GM12878 (cell line): ENCODE results near the gene SLCO1A2. TPM values are rescaled to one million over a fixed set of nuclear protein-coding genes. Genes with fewer than 3 reads are reported as not detected.

Experiments
- ATAC-seq: fragments of 200-7000 bp; cut with Tn5 transposase; 3 replicates; pipeline ENCODE4 v1.9.1; 2020; ENCODE audit warnings: mild to moderate bottlenecking, moderate library complexity
- BruUV-seq: library from RNA; stranded (reverse); fragments of 400-500 nt; replicated peaks from 2 replicates; lab custom pipeline; 2021; lab: Mats Ljungman, UMichigan
- CTCF ChIA-PET: fragments of 300-600 bp; sonication (Branson Sonifier 250); formaldehyde crosslinking; extraction: SDS; loops from one replicate; lab custom pipeline; 2021; ENCODE audit warnings: inconsistent platforms; lab: Yijun Ruan, JAX
- POLR2A ChIA-PET: fragments of 350-600 bp; formaldehyde crosslinking; extraction: SDS; loops from one replicate; lab custom pipeline; 2021; ENCODE audit warnings: inconsistent platforms; lab: Charles Lee
- RAD21 ChIA-PET: fragments of 300-600 bp; sonication (Branson Sonifier 250); formaldehyde crosslinking; loops from one replicate; lab custom pipeline; 2023; ENCODE audit warnings: antibody characterized with exemption; ENCODE audit not compliant: unreplicated experiment; lab: Charles Lee
- SMC1A ChIA-PET: fragments of 300-600 bp; sonication (Branson Sonifier 250); formaldehyde crosslinking; loops from one replicate; lab custom pipeline; 2023; ENCODE audit not compliant: unreplicated experiment, uncharacterized antibody; lab: Charles Lee
- DNase-seq: peaks from one replicate; pipeline ENCODE4 v3.0.0-alpha.2; 2011; ENCODE audit warnings: low read depth, low spot score
- FAIRE-seq: peaks from 3 replicates; lab custom pipeline; 2011; peaks lifted over from hg19 to GRCh38; lab: Jason Lieb, UNC
- H2AFZ ChIP-seq: 2 replicates; pipeline ENCODE4 v1.6.0; 2011; ENCODE audit warnings: low read depth, low read length, control low read depth; ENCODE audit not compliant: control insufficient read depth
- H3K27ac ChIP-seq: 2 replicates; pipeline ENCODE4 v1.5.1; 2011; ENCODE audit warnings: control low read depth; ENCODE audit not compliant: control insufficient read depth, insufficient read depth
- H3K27me3 ChIP-seq, 2 experiments: replicated peaks in 1 of 2; 2 replicates each; pipeline versions ENCODE4 v1.6.0 to v1.6.1; 2011; ENCODE audit warnings: low read length in 1 of 2; ENCODE audit not compliant: control insufficient read depth in 2 of 2, insufficient read depth in 2 of 2
- H3K36me3 ChIP-seq, 2 experiments: 2 replicates each; pipeline ENCODE4 v1.5.1; 2011; ENCODE audit warnings: low read length in 1 of 2; ENCODE audit not compliant: control insufficient read depth in 2 of 2, insufficient read depth in 2 of 2
- H3K4me1 ChIP-seq: 2 replicates; pipeline ENCODE4 v1.6.1; 2011; ENCODE audit warnings: mild to moderate bottlenecking, low read length, moderate library complexity, mixed read lengths; ENCODE audit not compliant: control insufficient read depth, insufficient read depth
- H3K4me2 ChIP-seq: 2 replicates; pipeline ENCODE4 v1.6.0; 2011; ENCODE audit warnings: control low read depth; ENCODE audit not compliant: control insufficient read depth, insufficient read depth
- H3K4me3 ChIP-seq: fragments of 200-600 bp; sonication (generic); 2 replicates; pipeline ENCODE4 v1.5.1; 2016
- H3K79me2 ChIP-seq: 2 replicates; pipeline ENCODE4 v1.6.0; 2011; ENCODE audit warnings: low read length; ENCODE audit not compliant: control insufficient read depth, insufficient read depth
- H3K9ac ChIP-seq: 2 replicates; pipeline ENCODE4 v1.8.0; 2011; ENCODE audit warnings: low read length, control low read depth, mixed read lengths; ENCODE audit not compliant: control insufficient read depth, insufficient read depth
- H3K9me3 ChIP-seq: replicated peaks from 3 replicates; pipeline ENCODE4 v1.5.1; 2011; ENCODE audit warnings: mild to moderate bottlenecking, low read length; ENCODE audit not compliant: control insufficient read depth, insufficient read depth
- H4K20me1 ChIP-seq: 2 replicates; pipeline ENCODE4 v1.6.0; 2011; ENCODE audit not compliant: control insufficient read depth, insufficient read depth
- CHD4 ChIP-seq: fragments of 200-600 bp; sonication (generic); IDR thresholded peaks from 2 replicates; pipeline ENCODE4 v1.6.1; 2016; ENCODE audit warnings: mild to moderate bottlenecking
- E2F4 ChIP-seq: IDR thresholded peaks from 2 replicates; pipeline ENCODE4 v1.6.1; 2012; ENCODE audit warnings: low read depth, low read length, improper control_type of control experiment
- EP300 ChIP-seq, 2 experiments: fragments of 150-350 bp in 1 of 2; IDR thresholded peaks; 2 replicates each; pipeline ENCODE4 v1.6.1; 2011 to 2012; ENCODE audit warnings: low read depth in 2 of 2, low read length in 2 of 2, borderline replicate concordance in 1 of 2, improper control_type of control experiment in 1 of 2, inconsistent platforms in 1 of 2; ENCODE audit not compliant: control insufficient read depth in 1 of 2
- IRF4 ChIP-seq: IDR thresholded peaks from 2 replicates; pipeline ENCODE4 v1.6.1; 2011; ENCODE audit warnings: low read depth, low read length
- KDM1A ChIP-seq: fragments of 200-600 bp; sonication (generic); IDR thresholded peaks from 2 replicates; pipeline ENCODE4 v1.6.1; 2016; ENCODE audit warnings: borderline replicate concordance
- MEF2A ChIP-seq: IDR thresholded peaks from 2 replicates; pipeline ENCODE4 v1.6.1; 2011; ENCODE audit warnings: low read depth, mild to moderate bottlenecking, low read length, moderate library complexity; ENCODE audit not compliant: insufficient read depth
- MYC ChIP-seq: IDR thresholded peaks from 2 replicates; pipeline ENCODE4 v1.6.1; 2011; ENCODE audit warnings: mild to moderate bottlenecking, low read length, moderate library complexity, inconsistent platforms; ENCODE audit not compliant: insufficient read depth, insufficient replicate concordance, insufficient read length, severe bottlenecking
- RAD21 ChIP-seq: IDR thresholded peaks from 2 replicates; pipeline ENCODE4 v1.6.1; 2011; ENCODE audit warnings: mild to moderate bottlenecking, low read depth, low read length, moderate library complexity; ENCODE audit not compliant: insufficient read depth
- RB1 ChIP-seq: fragments of 450-650 bp; formaldehyde crosslinking; IDR thresholded peaks from 2 replicates; pipeline ENCODE4 v1.6.1; 2017; ENCODE audit warnings: mild to moderate bottlenecking, borderline replicate concordance
- SIX5 ChIP-seq: IDR thresholded peaks from 2 replicates; pipeline ENCODE4 v1.6.1; 2011; ENCODE audit warnings: mild to moderate bottlenecking, low read depth, low read length, moderate library complexity; ENCODE audit not compliant: severe bottlenecking
- SMAD1 ChIP-seq: fragments of 450-650 bp; IDR thresholded peaks from 2 replicates; pipeline ENCODE4 v1.6.1; 2018; ENCODE audit warnings: mild to moderate bottlenecking, low read depth; ENCODE audit not compliant: partially characterized antibody
- SREBF1 ChIP-seq: IDR thresholded peaks from 2 replicates; pipeline ENCODE4 v1.6.1; 2012; ENCODE audit warnings: mild to moderate bottlenecking, low read length
- WRNIP1 ChIP-seq: IDR thresholded peaks from 2 replicates; pipeline ENCODE4 v1.6.1; 2011; ENCODE audit warnings: low read depth, low read length, improper control_type of control experiment, borderline replicate concordance
- ZNF274 ChIP-seq: IDR thresholded peaks from one replicate; pipeline ENCODE4 v1.8.0; 2011; ENCODE audit not compliant: insufficient read length, insufficient read depth
- in situ Hi-C: fragments of 300-500 bp; cut with MboI; formaldehyde crosslinking; loops from 9 replicates; pipeline ENCODE4 v1.14.3; 2018; ENCODE audit warnings: mixed read lengths
- intact Hi-C: fragments of 100-400 bp; cut with micrococcal nuclease; formaldehyde crosslinking; loops from one replicate; pipeline ENCODE4 v1.14.2; 2022; ENCODE audit not compliant: unreplicated experiment
- polyA plus RNA-seq, 11 experiments: library from polyadenylated mRNA; depleted of rRNA in 4 of 11; unstranded in 6 of 11; stranded (reverse) in 5 of 11; fragments of >200 nt; fragmentation: Nextera tagmentation in 4 of 11; fragmentation: Illumina TruSeq in 1 of 11; extraction: Ambion mirVana in 4 of 11; extraction: Trizol in 1 of 11; gene quantifications; 1 replicate in 1 of 11; 2 replicates in 10 of 11; pipeline versions ENCODE4 v1.2.1 to v1.2.3, GENCODE V29; 2011 to 2016; ENCODE audit warnings: inconsistent platforms in 2 of 11, missing spikeins in 2 of 11, low read depth in 1 of 11
- total RNA-seq, 4 experiments: library from RNA; depleted of rRNA in 3 of 4; stranded (reverse); fragments of >200 nt in 3 of 4; fragmentation: Illumina TruSeq in 1 of 4; extraction: Trizol in 1 of 4; gene quantifications; 2 replicates each; pipeline versions ENCODE4 v1.2.1 to v1.2.3, GENCODE V29; 2013 to 2021
- TF ChIP-seq, protein P1 (sequence below): IDR thresholded peaks from 2 replicates; pipeline ENCODE4 v1.6.1; 2011; ENCODE audit warnings: borderline replicate concordance, low read depth, mild to moderate bottlenecking, moderate library complexity, low read length; ENCODE audit not compliant: insufficient read depth, poor library complexity, severe bottlenecking
- TF ChIP-seq, protein P2 (sequence below): fragments of 450-650 bp; IDR thresholded peaks from 2 replicates; pipeline ENCODE4 v1.6.1; 2017; ENCODE audit warnings: mild to moderate bottlenecking
- TF ChIP-seq, protein P3 (sequence below): fragments of 450-650 bp; formaldehyde crosslinking; IDR thresholded peaks from 2 replicates; pipeline ENCODE4 v1.4.0; 2020; ENCODE audit warnings: mild to moderate bottlenecking, moderate library complexity

The SLCO1A2 gene
- total and polyA plus RNA-seq, 10 of the 15 experiments (the other 5 are each of a cell fraction or from before 2014, with no cell fraction given): not detected

GRCh38 chr12:21337453-21337852 lies 2.7 kb upstream of the SLCO1A2 start:
- ChIA-PET RAD21 (no interaction called here), POLR2A (no interaction called here), SMC1A (no interaction called here), CTCF (interaction anchor here (0.6 kb wide), 1 partner anchor 92 kb away, joined by 4 read pairs; no protein-coding TSS in a partner anchor)
- Histone ChIP-seq H3K27ac (no peak overlapping the region), H2AFZ (no peak overlapping the region), H3K4me3 (no peak overlapping the region), H4K20me1 (no peaks in the 10 kb centered on the region), H3K4me1 (no peaks in the 10 kb centered on the region), H3K79me2 (no peaks in the 10 kb centered on the region), H3K36me3 (no peaks in the 10 kb centered on the region), H3K4me2 (no peak overlapping the region), H3K9me3 (no peaks in the 10 kb centered on the region), H3K27me3 (no peaks in the 10 kb centered on the region), H3K9ac (no peak overlapping the region)
- FAIRE-seq (no peak), DNase-seq (no peak), ATAC-seq (no peak)
- intact Hi-C loops: no loop called here
- no TSS peak for BruUV-seq
- in situ Hi-C loops: no loop called here
- TF ChIP-seq E2F4 (no peak), RAD21 (no peak), SIX5 (no peak), SMAD1 (no peak), RB1 (no peak), EP300 (IDR thresholded peaks at IDR 0.05; ENCODE audit: borderline replicate concordance in 1 of 2, control insufficient read depth in 1 of 2, low read depth in 2 of 2, low read length in 2 of 2) (no peak), CHD4 (no peak), MYC (no peak), IRF4 (no peak), MEF2A (no peak), SREBF1 (no peak), KDM1A (no peak), ZNF274 (no peak), WRNIP1 (no peak)
- TF ChIP-seq, protein P1, sequence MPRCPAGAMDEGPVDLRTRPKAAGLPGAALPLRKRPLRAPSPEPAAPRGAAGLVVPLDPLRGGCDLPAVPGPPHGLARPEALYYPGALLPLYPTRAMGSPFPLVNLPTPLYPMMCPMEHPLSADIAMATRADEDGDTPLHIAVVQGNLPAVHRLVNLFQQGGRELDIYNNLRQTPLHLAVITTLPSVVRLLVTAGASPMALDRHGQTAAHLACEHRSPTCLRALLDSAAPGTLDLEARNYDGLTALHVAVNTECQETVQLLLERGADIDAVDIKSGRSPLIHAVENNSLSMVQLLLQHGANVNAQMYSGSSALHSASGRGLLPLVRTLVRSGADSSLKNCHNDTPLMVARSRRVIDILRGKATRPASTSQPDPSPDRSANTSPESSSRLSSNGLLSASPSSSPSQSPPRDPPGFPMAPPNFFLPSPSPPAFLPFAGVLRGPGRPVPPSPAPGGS: no peak
- TF ChIP-seq, protein P2, sequence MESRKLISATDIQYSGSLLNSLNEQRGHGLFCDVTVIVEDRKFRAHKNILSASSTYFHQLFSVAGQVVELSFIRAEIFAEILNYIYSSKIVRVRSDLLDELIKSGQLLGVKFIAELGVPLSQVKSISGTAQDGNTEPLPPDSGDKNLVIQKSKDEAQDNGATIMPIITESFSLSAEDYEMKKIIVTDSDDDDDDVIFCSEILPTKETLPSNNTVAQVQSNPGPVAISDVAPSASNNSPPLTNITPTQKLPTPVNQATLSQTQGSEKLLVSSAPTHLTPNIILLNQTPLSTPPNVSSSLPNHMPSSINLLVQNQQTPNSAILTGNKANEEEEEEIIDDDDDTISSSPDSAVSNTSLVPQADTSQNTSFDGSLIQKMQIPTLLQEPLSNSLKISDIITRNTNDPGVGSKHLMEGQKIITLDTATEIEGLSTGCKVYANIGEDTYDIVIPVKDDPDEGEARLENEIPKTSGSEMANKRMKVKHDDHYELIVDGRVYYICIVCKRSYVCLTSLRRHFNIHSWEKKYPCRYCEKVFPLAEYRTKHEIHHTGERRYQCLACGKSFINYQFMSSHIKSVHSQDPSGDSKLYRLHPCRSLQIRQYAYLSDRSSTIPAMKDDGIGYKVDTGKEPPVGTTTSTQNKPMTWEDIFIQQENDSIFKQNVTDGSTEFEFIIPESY: no peak
- TF ChIP-seq, protein P3, sequence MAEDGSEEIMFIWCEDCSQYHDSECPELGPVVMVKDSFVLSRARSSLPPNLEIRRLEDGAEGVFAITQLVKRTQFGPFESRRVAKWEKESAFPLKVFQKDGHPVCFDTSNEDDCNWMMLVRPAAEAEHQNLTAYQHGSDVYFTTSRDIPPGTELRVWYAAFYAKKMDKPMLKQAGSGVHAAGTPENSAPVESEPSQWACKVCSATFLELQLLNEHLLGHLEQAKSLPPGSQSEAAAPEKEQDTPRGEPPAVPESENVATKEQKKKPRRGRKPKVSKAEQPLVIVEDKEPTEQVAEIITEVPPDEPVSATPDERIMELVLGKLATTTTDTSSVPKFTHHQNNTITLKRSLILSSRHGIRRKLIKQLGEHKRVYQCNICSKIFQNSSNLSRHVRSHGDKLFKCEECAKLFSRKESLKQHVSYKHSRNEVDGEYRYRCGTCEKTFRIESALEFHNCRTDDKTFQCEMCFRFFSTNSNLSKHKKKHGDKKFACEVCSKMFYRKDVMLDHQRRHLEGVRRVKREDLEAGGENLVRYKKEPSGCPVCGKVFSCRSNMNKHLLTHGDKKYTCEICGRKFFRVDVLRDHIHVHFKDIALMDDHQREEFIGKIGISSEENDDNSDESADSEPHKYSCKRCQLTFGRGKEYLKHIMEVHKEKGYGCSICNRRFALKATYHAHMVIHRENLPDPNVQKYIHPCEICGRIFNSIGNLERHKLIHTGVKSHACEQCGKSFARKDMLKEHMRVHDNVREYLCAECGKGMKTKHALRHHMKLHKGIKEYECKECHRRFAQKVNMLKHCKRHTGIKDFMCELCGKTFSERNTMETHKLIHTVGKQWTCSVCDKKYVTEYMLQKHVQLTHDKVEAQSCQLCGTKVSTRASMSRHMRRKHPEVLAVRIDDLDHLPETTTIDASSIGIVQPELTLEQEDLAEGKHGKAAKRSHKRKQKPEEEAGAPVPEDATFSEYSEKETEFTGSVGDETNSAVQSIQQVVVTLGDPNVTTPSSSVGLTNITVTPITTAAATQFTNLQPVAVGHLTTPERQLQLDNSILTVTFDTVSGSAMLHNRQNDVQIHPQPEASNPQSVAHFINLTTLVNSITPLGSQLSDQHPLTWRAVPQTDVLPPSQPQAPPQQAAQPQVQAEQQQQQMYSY (CRISPR knock-in tag): no peak
